WTC11 (cell line): ENCODE measurements around the gene RMI2. TPM values are rescaled to one million over a fixed set of nuclear protein-coding genes. Genes with fewer than 3 reads are reported as not detected.

Experiments
- ATAC-seq: fragments of 200-7000 bp; cut with Tn5 transposase; 2 replicates; pipeline ENCODE4 v1.10.0; 2021; ENCODE audit warnings: mild to moderate bottlenecking, moderate library complexity
- Bru-seq: library from RNA; stranded (reverse); fragments of 400-500 nt; gene quantifications from one replicate; lab custom pipeline; 2021; lab: Mats Ljungman, UMichigan
- CTCF ChIA-PET: fragments of 300-600 bp; sonication (Branson Sonifier 250); formaldehyde crosslinking; loops from one replicate; lab custom pipeline; 2021; ENCODE audit warnings: antibody characterized with exemption; lab: Charles Lee
- POLR2A ChIA-PET: fragments of 350-600 bp; sonication (Branson Sonifier 250); formaldehyde crosslinking; loops from one replicate; lab custom pipeline; 2021; ENCODE audit warnings: antibody characterized with exemption; lab: Charles Lee
- DNase-seq: peaks from one replicate; pipeline ENCODE4 v3.0.0; 2021; ENCODE audit warnings: low spot score
- H3K27ac Mint-ChIP-seq: 2 replicates; pipeline ENCODE4 v1.8.0; 2021; ENCODE audit warnings: mixed read lengths
- H3K27me3 Mint-ChIP-seq: 2 replicates; pipeline ENCODE4 v1.8.0; 2021; ENCODE audit warnings: low read depth, mild to moderate bottlenecking, moderate library complexity, mixed read lengths
- H3K36me3 Mint-ChIP-seq: 2 replicates; pipeline ENCODE4 v1.8.0; 2021; ENCODE audit warnings: mixed read lengths
- H3K4me1 Mint-ChIP-seq: 2 replicates; pipeline ENCODE4 v1.8.0; 2022; ENCODE audit warnings: mixed read lengths
- H3K4me3 Mint-ChIP-seq: 2 replicates; pipeline ENCODE4 v1.8.0; 2021; ENCODE audit warnings: mild to moderate bottlenecking, moderate library complexity, mixed read lengths
- H3K9me3 Mint-ChIP-seq: 2 replicates; pipeline ENCODE4 v1.8.0; 2021; ENCODE audit warnings: mixed read lengths
- ETV6 ChIP-seq: sonication (generic); formaldehyde crosslinking; IDR thresholded peaks from 2 replicates; pipeline ENCODE4 v1.8.1; 2022; ENCODE audit warnings: mild to moderate bottlenecking, missing genetic modification reagents
- FOXK1 ChIP-seq: sonication (generic); formaldehyde crosslinking; IDR thresholded peaks from 2 replicates; pipeline ENCODE4 v1.8.0; 2022; ENCODE audit warnings: mild to moderate bottlenecking, moderate library complexity, missing genetic modification reagents
- FOXP1 ChIP-seq: sonication (generic); formaldehyde crosslinking; IDR thresholded peaks from 2 replicates; pipeline ENCODE4 v1.8.0; 2022; ENCODE audit warnings: missing genetic modification reagents, mild to moderate bottlenecking, moderate library complexity, borderline replicate concordance
- GABPB1 ChIP-seq: sonication (generic); formaldehyde crosslinking; IDR thresholded peaks from 2 replicates; pipeline ENCODE4 v1.8.1; 2023; ENCODE audit warnings: mild to moderate bottlenecking, missing genetic modification reagents
- HMGA2 ChIP-seq: fragments of 250-450 bp; sonication (Bioruptor Pico); IDR thresholded peaks from 2 replicates; pipeline ENCODE4 v1.4.0; 2021; ENCODE audit warnings: mild to moderate bottlenecking, moderate library complexity
- MXD4 ChIP-seq: fragments of 250-450 bp; sonication (Bioruptor Pico); IDR thresholded peaks from 2 replicates; pipeline ENCODE4 v1.8.0; 2021; ENCODE audit warnings: mild to moderate bottlenecking, moderate library complexity, borderline replicate concordance
- RELA ChIP-seq: sonication (generic); formaldehyde crosslinking; IDR thresholded peaks from 2 replicates; pipeline ENCODE4 v1.8.1; 2022; ENCODE audit warnings: missing genetic modification reagents, mild to moderate bottlenecking, borderline replicate concordance
- TCF7 ChIP-seq: sonication (generic); formaldehyde crosslinking; IDR thresholded peaks from 2 replicates; pipeline ENCODE4 v1.8.0; 2022; ENCODE audit warnings: mild to moderate bottlenecking, low read depth, missing genetic modification reagents, moderate library complexity
- ZBTB21 ChIP-seq: sonication (generic); formaldehyde crosslinking; IDR thresholded peaks from 2 replicates; pipeline ENCODE4 v1.8.1; 2023; ENCODE audit warnings: mild to moderate bottlenecking, missing genetic modification reagents, borderline replicate concordance
- long read RNA-seq, 3 experiments: library from RNA in 1 of 3; library from capped mRNA in 1 of 3; library from polyadenylated mRNA in 1 of 3; unstranded in 2 of 3; stranded (forward) in 1 of 3; transcript quantifications; one replicate each; pipeline ENCODE4 v2.0.0, GENCODE V29; 2021
- total RNA-seq: library from RNA; stranded (reverse); gene quantifications from 3 replicates; pipeline ENCODE4 v1.2.3, GENCODE V29; 2021
- TF ChIP-seq, protein P1 (sequence below): sonication (generic); formaldehyde crosslinking; IDR thresholded peaks from 2 replicates; pipeline ENCODE4 v1.8.0; 2022; ENCODE audit warnings: mild to moderate bottlenecking, missing genetic modification reagents
- TF ChIP-seq, protein P2 (sequence below): fragments of 250-450 bp; sonication (Bioruptor Pico); IDR thresholded peaks from 2 replicates; pipeline ENCODE4 v1.8.0; 2021; ENCODE audit warnings: mild to moderate bottlenecking
- TF ChIP-seq, protein P3 (sequence below): sonication (generic); formaldehyde crosslinking; IDR thresholded peaks from 2 replicates; pipeline ENCODE4 v1.8.1; 2022; ENCODE audit warnings: mild to moderate bottlenecking, moderate library complexity, missing genetic modification reagents
- TF ChIP-seq, protein P4 (sequence below): sonication (generic); formaldehyde crosslinking; IDR thresholded peaks from 2 replicates; pipeline ENCODE4 v1.8.1; 2023; ENCODE audit warnings: mild to moderate bottlenecking, moderate library complexity, missing genetic modification reagents
- TF ChIP-seq, protein P5 (sequence below): sonication (generic); formaldehyde crosslinking; IDR thresholded peaks from 2 replicates; pipeline ENCODE4 v1.8.1; 2022; ENCODE audit warnings: mild to moderate bottlenecking, missing genetic modification reagents, moderate library complexity, borderline replicate concordance
- TF ChIP-seq, protein P6 (sequence below): fragments of 250-450 bp; sonication (Bioruptor Pico); IDR thresholded peaks from 2 replicates; pipeline ENCODE4 v1.9.0; 2021; ENCODE audit warnings: mild to moderate bottlenecking
- TF ChIP-seq, protein P7 (sequence below): sonication (generic); formaldehyde crosslinking; IDR thresholded peaks from 2 replicates; pipeline ENCODE4 v1.8.1; 2022; ENCODE audit warnings: missing genetic modification reagents, borderline replicate concordance
- TF ChIP-seq, protein P8 (sequence below): sonication (generic); formaldehyde crosslinking; IDR thresholded peaks from 2 replicates; pipeline ENCODE4 v1.8.1; 2023; ENCODE audit warnings: mild to moderate bottlenecking, missing genetic modification reagents, borderline replicate concordance

Gene RMI2
- total RNA-seq: 77.2 to 83.4 TPM (median 79.0 TPM) in 3 replicates
- Bru-seq, nascent RNA: percentile 62 among the genes with signal in this experiment
- long read RNA-seq, experiment 1, transcript RMI2-201 (2 exons, 1,457 nt): major isoform, 452 of 486 reads
- long read RNA-seq, experiment 1, transcript RMI2-205 (2 exons, 818 nt): minor isoform, 15 of 486 reads
- long read RNA-seq, experiment 1, partial matches to known transcripts: 1 of 486 reads
- long read RNA-seq, experiment 1, other reads (novel, unspliced or antisense): 15 of 486 reads
- long read RNA-seq, experiment 2, transcript RMI2-201 (2 exons, 1,457 nt): major isoform, 90 of 114 reads
- long read RNA-seq, experiment 2, partial matches to known transcripts: 7 of 114 reads
- long read RNA-seq, experiment 2, other reads (novel, unspliced or antisense): 12 of 114 reads
- long read RNA-seq, experiment 3, transcript RMI2-205 (2 exons, 818 nt): major isoform, 16 of 22 reads
- long read RNA-seq, experiment 3, partial matches to known transcripts: 2 of 22 reads
- long read RNA-seq, experiment 3, other reads (novel, unspliced or antisense): 4 of 22 reads

DNA sequence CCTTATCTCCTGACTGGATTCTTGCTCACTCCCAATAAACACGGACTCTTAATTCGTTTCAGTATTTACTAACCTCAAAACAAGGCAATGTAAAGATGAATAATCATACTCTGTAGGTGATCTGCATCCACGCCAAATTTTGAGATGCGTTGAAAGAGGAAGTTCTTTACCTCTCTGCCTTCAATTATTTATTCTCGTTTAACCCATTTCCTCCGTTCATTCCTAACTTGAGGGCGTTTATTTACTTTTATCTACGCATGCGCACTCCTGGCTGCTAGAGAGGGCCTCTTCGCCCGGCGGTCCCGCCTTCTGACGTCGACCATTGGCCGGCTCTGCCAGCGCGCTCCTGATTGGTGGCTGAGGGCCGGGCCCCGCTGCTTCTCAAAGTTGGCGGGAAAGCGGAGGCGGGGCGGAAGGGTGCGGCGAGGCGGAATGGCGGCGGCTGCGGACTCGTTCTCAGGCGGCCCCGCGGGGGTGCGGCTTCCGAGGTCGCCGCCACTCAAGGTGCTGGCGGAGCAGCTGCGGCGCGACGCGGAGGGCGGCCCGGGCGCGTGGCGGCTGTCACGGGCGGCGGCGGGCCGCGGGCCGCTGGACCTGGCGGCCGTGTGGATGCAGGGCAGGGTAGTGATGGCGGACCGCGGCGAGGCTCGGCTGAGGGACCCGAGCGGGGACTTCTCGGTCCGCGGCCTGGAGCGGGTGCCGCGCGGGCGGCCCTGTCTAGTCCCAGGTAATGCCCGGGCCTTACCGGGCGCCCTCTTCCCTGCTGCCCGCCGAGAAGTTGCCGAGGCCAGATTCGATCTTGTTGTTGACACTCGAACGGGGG lies at the start of gene RMI2:
TSS of gene RMI2 (plus strand) at position 420 of the 823 bp plus-strand sequence. CDS start at position 433, 13 bp downstream.
- peak within 1 kb of the TSS; percentile 98 for H3K27ac Mint-ChIP-seq
- ATAC-seq: peak; percentile 93
- no peak for TF ChIP-seq RELA (CRISPR knock-in tag)
- TF ChIP-seq TCF7 (CRISPR knock-in tag): no peak
- peak; percentile 96 for TF ChIP-seq FOXK1 (CRISPR knock-in tag)
- TF ChIP-seq, protein P1, sequence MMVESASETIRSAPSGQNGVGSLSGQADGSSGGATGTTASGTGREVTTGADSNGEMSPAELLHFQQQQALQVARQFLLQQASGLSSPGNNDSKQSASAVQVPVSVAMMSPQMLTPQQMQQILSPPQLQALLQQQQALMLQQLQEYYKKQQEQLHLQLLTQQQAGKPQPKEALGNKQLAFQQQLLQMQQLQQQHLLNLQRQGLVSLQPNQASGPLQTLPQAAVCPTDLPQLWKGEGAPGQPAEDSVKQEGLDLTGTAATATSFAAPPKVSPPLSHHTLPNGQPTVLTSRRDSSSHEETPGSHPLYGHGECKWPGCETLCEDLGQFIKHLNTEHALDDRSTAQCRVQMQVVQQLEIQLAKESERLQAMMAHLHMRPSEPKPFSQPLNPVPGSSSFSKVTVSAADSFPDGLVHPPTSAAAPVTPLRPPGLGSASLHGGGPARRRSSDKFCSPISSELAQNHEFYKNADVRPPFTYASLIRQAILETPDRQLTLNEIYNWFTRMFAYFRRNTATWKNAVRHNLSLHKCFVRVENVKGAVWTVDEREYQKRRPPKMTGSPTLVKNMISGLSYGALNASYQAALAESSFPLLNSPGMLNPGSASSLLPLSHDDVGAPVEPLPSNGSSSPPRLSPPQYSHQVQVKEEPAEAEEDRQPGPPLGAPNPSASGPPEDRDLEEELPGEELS (CRISPR knock-in tag): peak; percentile 73; the same call in 1 of the 2 replicates
- TF ChIP-seq, protein P2, sequence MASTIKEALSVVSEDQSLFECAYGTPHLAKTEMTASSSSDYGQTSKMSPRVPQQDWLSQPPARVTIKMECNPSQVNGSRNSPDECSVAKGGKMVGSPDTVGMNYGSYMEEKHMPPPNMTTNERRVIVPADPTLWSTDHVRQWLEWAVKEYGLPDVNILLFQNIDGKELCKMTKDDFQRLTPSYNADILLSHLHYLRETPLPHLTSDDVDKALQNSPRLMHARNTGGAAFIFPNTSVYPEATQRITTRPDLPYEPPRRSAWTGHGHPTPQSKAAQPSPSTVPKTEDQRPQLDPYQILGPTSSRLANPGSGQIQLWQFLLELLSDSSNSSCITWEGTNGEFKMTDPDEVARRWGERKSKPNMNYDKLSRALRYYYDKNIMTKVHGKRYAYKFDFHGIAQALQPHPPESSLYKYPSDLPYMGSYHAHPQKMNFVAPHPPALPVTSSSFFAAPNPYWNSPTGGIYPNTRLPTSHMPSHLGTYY (CRISPR knock-in tag): no peak
- TF ChIP-seq, protein P3, sequence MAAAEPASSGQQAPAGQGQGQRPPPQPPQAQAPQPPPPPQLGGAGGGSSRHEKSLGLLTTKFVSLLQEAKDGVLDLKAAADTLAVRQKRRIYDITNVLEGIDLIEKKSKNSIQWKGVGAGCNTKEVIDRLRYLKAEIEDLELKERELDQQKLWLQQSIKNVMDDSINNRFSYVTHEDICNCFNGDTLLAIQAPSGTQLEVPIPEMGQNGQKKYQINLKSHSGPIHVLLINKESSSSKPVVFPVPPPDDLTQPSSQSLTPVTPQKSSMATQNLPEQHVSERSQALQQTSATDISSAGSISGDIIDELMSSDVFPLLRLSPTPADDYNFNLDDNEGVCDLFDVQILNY (CRISPR knock-in tag): peak; percentile 99
- TF ChIP-seq GABPB1 (CRISPR knock-in tag): peak; percentile 87
- TF ChIP-seq ETV6 (CRISPR knock-in tag): peak; percentile 67; the same call in 1 of the 2 replicates
- TF ChIP-seq, protein P4, sequence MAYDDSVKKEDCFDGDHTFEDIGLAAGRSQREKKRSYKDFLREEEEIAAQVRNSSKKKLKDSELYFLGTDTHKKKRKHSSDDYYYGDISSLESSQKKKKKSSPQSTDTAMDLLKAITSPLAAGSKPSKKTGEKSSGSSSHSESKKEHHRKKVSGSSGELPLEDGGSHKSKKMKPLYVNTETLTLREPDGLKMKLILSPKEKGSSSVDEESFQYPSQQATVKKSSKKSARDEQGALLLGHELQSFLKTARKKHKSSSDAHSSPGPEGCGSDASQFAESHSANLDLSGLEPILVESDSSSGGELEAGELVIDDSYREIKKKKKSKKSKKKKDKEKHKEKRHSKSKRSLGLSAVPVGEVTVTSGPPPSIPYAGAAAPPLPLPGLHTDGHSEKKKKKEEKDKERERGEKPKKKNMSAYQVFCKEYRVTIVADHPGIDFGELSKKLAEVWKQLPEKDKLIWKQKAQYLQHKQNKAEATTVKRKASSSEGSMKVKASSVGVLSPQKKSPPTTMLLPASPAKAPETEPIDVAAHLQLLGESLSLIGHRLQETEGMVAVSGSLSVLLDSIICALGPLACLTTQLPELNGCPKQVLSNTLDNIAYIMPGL (CRISPR knock-in tag): 0 out of 2 replicates have a peak, but pooled peaks have one; percentile 6
- peak; percentile 85; the same call in 1 of the 2 replicates for TF ChIP-seq FOXP1
- no peak for TF ChIP-seq ZBTB21 (CRISPR knock-in tag)
- TF ChIP-seq MXD4: no peak
- TF ChIP-seq, protein P5, sequence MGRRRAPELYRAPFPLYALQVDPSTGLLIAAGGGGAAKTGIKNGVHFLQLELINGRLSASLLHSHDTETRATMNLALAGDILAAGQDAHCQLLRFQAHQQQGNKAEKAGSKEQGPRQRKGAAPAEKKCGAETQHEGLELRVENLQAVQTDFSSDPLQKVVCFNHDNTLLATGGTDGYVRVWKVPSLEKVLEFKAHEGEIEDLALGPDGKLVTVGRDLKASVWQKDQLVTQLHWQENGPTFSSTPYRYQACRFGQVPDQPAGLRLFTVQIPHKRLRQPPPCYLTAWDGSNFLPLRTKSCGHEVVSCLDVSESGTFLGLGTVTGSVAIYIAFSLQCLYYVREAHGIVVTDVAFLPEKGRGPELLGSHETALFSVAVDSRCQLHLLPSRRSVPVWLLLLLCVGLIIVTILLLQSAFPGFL (CRISPR knock-in tag): no peak
- TF ChIP-seq, protein P6, sequence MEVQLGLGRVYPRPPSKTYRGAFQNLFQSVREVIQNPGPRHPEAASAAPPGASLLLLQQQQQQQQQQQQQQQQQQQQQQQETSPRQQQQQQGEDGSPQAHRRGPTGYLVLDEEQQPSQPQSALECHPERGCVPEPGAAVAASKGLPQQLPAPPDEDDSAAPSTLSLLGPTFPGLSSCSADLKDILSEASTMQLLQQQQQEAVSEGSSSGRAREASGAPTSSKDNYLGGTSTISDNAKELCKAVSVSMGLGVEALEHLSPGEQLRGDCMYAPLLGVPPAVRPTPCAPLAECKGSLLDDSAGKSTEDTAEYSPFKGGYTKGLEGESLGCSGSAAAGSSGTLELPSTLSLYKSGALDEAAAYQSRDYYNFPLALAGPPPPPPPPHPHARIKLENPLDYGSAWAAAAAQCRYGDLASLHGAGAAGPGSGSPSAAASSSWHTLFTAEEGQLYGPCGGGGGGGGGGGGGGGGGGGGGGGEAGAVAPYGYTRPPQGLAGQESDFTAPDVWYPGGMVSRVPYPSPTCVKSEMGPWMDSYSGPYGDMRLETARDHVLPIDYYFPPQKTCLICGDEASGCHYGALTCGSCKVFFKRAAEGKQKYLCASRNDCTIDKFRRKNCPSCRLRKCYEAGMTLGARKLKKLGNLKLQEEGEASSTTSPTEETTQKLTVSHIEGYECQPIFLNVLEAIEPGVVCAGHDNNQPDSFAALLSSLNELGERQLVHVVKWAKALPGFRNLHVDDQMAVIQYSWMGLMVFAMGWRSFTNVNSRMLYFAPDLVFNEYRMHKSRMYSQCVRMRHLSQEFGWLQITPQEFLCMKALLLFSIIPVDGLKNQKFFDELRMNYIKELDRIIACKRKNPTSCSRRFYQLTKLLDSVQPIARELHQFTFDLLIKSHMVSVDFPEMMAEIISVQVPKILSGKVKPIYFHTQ (CRISPR knock-in tag): no peak
- TF ChIP-seq, protein P7, sequence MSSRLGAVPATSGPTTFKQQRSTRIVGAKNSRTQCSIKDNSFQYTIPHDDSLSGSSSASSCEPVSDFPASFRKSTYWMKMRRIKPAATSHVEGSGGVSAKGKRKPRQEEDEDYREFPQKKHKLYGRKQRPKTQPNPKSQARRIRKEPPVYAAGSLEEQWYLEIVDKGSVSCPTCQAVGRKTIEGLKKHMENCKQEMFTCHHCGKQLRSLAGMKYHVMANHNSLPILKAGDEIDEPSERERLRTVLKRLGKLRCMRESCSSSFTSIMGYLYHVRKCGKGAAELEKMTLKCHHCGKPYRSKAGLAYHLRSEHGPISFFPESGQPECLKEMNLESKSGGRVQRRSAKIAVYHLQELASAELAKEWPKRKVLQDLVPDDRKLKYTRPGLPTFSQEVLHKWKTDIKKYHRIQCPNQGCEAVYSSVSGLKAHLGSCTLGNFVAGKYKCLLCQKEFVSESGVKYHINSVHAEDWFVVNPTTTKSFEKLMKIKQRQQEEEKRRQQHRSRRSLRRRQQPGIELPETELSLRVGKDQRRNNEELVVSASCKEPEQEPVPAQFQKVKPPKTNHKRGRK (CRISPR knock-in tag): no peak
- TF ChIP-seq HMGA2 (CRISPR knock-in tag): no peak; the same call in 1 of the 2 replicates
- TF ChIP-seq, protein P8, sequence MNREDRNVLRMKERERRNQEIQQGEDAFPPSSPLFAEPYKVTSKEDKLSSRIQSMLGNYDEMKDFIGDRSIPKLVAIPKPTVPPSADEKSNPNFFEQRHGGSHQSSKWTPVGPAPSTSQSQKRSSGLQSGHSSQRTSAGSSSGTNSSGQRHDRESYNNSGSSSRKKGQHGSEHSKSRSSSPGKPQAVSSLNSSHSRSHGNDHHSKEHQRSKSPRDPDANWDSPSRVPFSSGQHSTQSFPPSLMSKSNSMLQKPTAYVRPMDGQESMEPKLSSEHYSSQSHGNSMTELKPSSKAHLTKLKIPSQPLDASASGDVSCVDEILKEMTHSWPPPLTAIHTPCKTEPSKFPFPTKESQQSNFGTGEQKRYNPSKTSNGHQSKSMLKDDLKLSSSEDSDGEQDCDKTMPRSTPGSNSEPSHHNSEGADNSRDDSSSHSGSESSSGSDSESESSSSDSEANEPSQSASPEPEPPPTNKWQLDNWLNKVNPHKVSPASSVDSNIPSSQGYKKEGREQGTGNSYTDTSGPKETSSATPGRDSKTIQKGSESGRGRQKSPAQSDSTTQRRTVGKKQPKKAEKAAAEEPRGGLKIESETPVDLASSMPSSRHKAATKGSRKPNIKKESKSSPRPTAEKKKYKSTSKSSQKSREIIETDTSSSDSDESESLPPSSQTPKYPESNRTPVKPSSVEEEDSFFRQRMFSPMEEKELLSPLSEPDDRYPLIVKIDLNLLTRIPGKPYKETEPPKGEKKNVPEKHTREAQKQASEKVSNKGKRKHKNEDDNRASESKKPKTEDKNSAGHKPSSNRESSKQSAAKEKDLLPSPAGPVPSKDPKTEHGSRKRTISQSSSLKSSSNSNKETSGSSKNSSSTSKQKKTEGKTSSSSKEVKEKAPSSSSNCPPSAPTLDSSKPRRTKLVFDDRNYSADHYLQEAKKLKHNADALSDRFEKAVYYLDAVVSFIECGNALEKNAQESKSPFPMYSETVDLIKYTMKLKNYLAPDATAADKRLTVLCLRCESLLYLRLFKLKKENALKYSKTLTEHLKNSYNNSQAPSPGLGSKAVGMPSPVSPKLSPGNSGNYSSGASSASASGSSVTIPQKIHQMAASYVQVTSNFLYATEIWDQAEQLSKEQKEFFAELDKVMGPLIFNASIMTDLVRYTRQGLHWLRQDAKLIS: no peak

More for the DNA sequence above, at the start of gene RMI2:
- Mint-ChIP-seq H3K4me3 (peak within 1 kb of the TSS; percentile 91), H3K36me3 (peaks cover 16% of the 10 kb centered on the region; the same call in 1 of the 2 replicates), H3K9me3 (no peaks in the 10 kb centered on the region), H3K27me3 (no peaks in the 10 kb centered on the region), H3K4me1 (peaks cover 66% of the 10 kb centered on the region)
- DNase-seq: peak; percentile 98
- ChIA-PET CTCF (interaction anchor here (1.0 to 2.6 kb wide), 4 partner anchors 11 to 42 kb away, joined by 3 to 14 read pairs (median 4); no protein-coding TSS in a partner anchor), POLR2A (no interaction called here)
